Duodenal mucosa (tissue), 2 donors: ENCODE data around the gene TKT.
"Not testable (repeated sequence)": the region's sequence is repeated elsewhere in the genome, so short reads cannot be mapped to it uniquely, and the experiment has no call there.

Experiments used
- H3K27ac ChIP-seq: one replicate; pipeline ENCODE4 v1.7.0; 2013; ENCODE audit warnings: low read depth, low read length
- H3K27me3 ChIP-seq, 2 donors: one replicate each; pipeline ENCODE4 v1.7.0; 2013; ENCODE audit warnings: low read length in 2 of 2, control low read depth in 1 of 2; ENCODE audit not compliant: insufficient read depth in 2 of 2, control insufficient read depth in 1 of 2
- H3K36me3 ChIP-seq, 2 donors: one replicate each; pipeline ENCODE4 v1.7.0; 2013; ENCODE audit warnings: low read length in 2 of 2, control low read depth in 1 of 2; ENCODE audit not compliant: insufficient read depth in 2 of 2, control insufficient read depth in 1 of 2
- H3K4me1 ChIP-seq, 2 donors: one replicate each; pipeline ENCODE4 v1.7.0; 2013; ENCODE audit warnings: low read length in 2 of 2, control low read depth in 1 of 2; ENCODE audit not compliant: insufficient read depth in 2 of 2, control insufficient read depth in 1 of 2
- H3K4me3 ChIP-seq, 2 donors: one replicate each; pipeline ENCODE4 v1.7.0; 2013; ENCODE audit warnings: low read length in 2 of 2, low read depth in 1 of 2
- H3K9ac ChIP-seq, 2 donors: one replicate each; pipeline ENCODE4 v1.7.0; 2013; ENCODE audit warnings: low read length in 2 of 2, low read depth in 1 of 2
- H3K9me3 ChIP-seq, 2 donors: one replicate each; pipeline ENCODE4 v1.7.0; 2013; ENCODE audit warnings: low read length in 2 of 2, control low read depth in 1 of 2; ENCODE audit not compliant: control insufficient read depth in 1 of 2

The TKT gene

GRCh38 chr3:53286727-53287126 is 30.9 kb upstream of the TKT start:
- Histone ChIP-seq H3K27ac (no peak overlapping the region), H3K36me3 (peaks cover 25 to 37% of the 10 kb centered on the region in 2 donors), H3K4me3 (no peak overlapping the region), H3K9ac (no peak overlapping the region), H3K27me3 (no peaks in the 10 kb centered on the region), H3K9me3 (no peaks in the 10 kb centered on the region), H3K4me1 (no peaks in the 10 kb centered on the region)

DNA sequence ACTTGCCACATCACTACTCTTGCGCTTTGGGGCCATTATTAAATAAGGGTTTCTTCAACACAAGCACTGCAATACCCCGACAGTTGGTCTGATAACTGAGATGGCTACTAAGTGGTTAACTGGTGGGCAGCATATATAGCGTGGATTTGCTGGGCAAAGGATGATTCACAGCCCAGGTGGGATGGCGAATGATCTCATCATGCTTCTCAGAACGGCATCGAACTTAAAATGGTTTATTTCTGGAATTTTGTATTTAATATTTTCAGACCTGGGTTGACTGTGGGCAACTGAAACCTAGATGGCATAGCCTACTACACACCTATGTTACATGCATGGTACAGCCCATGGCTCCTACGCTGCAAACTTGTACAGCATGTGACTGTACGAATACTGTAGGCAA is 26.8 kb upstream of the TKT start:
- Histone ChIP-seq H3K27ac (no peak overlapping the region), H3K4me1 (no peaks in the 10 kb centered on the region), H3K36me3 (peaks cover 15 to 20% of the 10 kb centered on the region in 2 donors), H3K4me3 (no peak overlapping the region), H3K9ac (no peak overlapping the region), H3K27me3 (no peaks in the 10 kb centered on the region), H3K9me3 (no peaks in the 10 kb centered on the region)

DNA sequence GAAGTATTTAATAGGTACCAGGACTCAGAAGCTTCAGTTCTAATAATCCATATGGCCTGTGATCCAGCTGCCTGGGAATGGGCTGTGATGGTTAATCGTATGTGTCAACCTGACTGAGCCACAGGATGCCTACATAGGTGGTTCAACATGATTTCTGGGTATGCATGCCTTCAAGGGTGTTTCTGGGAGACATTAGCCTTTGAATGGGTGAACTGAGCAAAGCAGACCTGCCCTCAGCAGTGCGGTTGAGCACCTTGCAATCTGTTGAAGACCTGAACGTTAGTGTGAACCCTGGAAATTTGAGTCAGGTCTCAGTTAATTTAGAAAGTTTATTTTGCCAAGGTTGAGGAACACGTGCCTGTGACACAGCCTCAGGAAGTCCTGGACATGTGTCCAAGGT is 22.8 kb upstream of the TKT start:
- peaks cover 0 to 1% of the 10 kb centered on the region in 2 donors for H3K36me3 ChIP-seq
- no peaks in the 10 kb centered on the region for H3K4me1 ChIP-seq
- H3K27ac ChIP-seq, result no peak overlapping the region
- H3K27me3 ChIP-seq, result no peaks in the 10 kb centered on the region
- no peak overlapping the region for H3K4me3 ChIP-seq
- no peaks in the 10 kb centered on the region for H3K9me3 ChIP-seq
- H3K9ac ChIP-seq, result no peak overlapping the region

DNA sequence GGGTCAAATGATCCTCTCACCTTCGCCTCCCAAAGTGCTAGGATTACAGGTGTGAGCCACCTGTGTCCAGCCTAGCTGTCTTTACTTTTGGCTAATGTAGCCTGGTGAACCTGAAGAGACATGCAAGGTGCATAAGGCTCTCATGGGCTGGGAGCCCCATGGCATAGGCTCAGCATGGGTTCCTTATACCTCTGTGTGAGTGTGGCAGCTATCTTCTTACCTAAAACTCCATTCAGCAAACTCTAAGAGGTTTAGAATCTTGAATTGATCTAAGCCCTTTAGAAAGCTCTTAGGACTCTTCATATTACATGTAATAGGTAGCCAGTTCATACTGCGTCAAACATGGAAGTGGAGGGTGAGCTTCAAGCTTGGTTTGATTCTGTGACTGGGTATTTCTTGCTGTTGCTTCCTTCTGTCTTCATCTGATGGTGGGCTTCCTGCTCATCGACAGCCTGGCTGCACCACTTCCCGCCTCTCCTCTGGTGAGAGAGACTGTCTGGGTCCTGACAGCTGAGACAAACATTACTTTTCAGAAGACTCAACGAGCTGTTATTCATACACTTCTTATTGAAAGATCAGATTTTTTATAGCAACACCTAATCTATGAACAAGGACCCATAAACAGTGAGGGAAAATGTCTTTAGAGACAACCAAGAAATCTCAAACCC is 19.2 kb upstream of the TKT start:
- H3K4me1 ChIP-seq, result peaks cover 5 to 6% of the 10 kb centered on the region in 2 donors
- H3K27me3 ChIP-seq, result no peaks in the 10 kb centered on the region
- no peaks in the 10 kb centered on the region for H3K36me3 ChIP-seq
- H3K9ac ChIP-seq, result no peak overlapping the region
- H3K9me3 ChIP-seq, result no peaks in the 10 kb centered on the region
- no peak overlapping the region for H3K4me3 ChIP-seq
- H3K27ac ChIP-seq, result no peak overlapping the region

DNA sequence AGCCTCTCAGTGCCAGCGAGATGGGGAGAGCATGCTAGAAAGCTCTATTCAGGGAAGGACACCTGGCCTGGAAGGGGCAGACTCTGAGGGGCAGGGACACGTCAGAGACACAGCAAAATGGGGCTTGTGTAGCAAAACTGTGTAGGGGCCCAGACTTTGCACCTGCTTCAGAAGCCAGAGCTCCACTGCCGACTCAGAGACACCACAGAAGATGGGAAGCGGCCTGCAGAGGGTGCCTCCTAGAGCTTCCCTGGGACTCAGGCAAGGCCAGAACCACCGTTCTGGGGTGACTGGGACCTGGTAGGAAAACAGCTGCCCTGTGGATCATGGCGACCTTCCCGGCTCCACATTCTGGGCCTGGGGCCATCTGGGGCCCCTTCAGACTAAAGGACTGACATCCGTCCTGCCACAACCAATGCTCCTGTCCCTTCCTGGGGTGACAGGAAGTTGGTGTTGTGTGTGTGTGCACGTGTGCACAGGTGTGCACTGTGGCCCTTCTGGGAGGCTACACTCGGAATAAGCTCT is 17.4 kb upstream of the TKT start:
- Histone ChIP-seq H3K27ac (no peak overlapping the region), H3K36me3 (no peaks in the 10 kb centered on the region), H3K4me3 (no peak overlapping the region), H3K9ac (no peak overlapping the region), H3K4me1 (peaks cover 8 to 12% of the 10 kb centered on the region in 2 donors), H3K27me3 (no peaks in the 10 kb centered on the region), H3K9me3 (no peaks in the 10 kb centered on the region)

- Histone ChIP-seq H3K27ac (peak overlapping the region; percentile 58), H3K9me3 (no peaks in the 10 kb centered on the region), H3K4me3 (peak overlapping the region in 1 of 2 donors; percentile 29), H3K4me1 (peaks cover 8 to 12% of the 10 kb centered on the region in 2 donors), H3K9ac (peak overlapping the region in 1 of 2 donors; percentile 18), H3K27me3 (no peaks in the 10 kb centered on the region), H3K36me3 (no peaks in the 10 kb centered on the region)
Observed at GRCh38 chr3:53269888-53270880, 14.4 kb upstream of the TKT start.

GRCh38 chr3:53269193-53269592 is 13.4 kb upstream of the TKT start:
- not testable (repeated sequence) for H3K9me3 ChIP-seq, H3K27me3 ChIP-seq, H3K9ac ChIP-seq, H3K36me3 ChIP-seq, H3K4me3 ChIP-seq, H3K27ac ChIP-seq
- H3K4me1 ChIP-seq, result peaks cover 8 to 12% of the 10 kb centered on the region in 2 donors

DNA sequence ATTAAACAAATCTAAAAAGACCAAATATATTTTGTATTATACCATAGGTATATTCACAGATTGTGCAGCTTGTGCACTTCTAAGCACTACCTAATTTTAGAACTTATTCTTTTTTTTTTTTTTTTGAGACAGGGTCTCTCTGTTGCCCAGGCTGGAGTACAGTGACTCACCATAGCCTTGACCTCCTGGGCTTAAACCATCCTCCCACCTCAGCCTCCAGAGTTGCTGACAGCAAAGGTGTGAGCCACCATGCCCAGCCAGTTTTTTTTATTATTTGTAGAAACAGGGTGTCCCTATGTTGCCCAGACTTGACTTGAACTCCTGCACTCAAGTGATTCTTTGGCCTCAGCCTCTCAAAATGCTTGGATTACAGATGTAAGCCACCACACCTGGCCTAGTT is 11.9 kb upstream of the TKT start:
- no peak overlapping the region for H3K27ac ChIP-seq

DNA sequence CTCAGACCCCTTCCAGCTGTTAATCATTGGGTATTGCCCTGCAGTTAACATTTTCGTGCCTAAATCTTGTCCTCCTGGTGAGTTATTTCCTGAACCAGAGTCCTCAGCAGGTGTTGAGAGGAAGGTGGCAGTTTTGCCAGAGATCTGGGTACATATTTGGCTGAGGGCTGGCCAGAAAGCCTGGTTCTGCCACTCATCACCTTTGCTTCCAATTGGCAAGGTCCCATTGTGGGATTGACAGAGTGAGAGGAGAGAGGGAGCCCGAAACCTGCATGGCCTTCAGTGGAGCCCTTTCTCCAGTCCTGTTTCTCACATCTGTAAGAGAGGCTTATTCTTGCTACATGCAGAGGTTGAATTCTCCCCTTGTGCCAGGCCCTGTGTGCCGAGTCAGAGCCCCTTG is 8.9 kb upstream of the TKT start:
- Histone ChIP-seq H3K27me3 (no peaks in the 10 kb centered on the region), H3K9me3 (no peaks in the 10 kb centered on the region), H3K27ac (no peak overlapping the region), H3K4me1 (peaks cover 0 to 3% of the 10 kb centered on the region in 2 donors), H3K36me3 (no peaks in the 10 kb centered on the region), H3K9ac (no peak overlapping the region), H3K4me3 (no peak overlapping the region)

More for the DNA sequence above, 11.9 kb upstream of the TKT start:
- Histone ChIP-seq H3K4me1 (peaks cover 8 to 12% of the 10 kb centered on the region in 2 donors), H3K9me3 (no peaks in the 10 kb centered on the region), H3K9ac (no peak overlapping the region), H3K27me3 (no peaks in the 10 kb centered on the region), H3K36me3 (no peaks in the 10 kb centered on the region), H3K4me3 (no peak overlapping the region)

DNA sequence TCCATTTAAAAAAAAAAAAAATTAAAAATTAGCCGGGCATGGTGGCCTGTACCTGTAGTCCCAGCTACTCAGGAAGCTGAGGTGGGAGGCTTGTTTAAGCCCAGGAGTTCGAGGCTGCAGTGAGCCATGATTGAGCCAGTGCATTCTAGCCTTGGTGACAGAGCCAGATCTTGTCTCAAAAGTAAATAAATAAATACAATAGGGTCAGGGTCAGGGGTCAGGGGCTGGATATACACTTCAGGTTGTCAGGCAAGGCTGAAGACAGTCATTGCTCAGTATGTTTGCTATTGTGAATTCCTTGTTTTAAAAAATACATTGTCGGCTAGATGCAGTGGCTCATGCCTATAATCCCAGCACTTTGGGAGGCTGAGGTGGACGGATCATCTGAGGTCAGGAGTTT is 8.1 kb upstream of the TKT start:
- H3K9me3 ChIP-seq, result no peaks in the 10 kb centered on the region
- H3K9ac ChIP-seq, result no peak overlapping the region
- H3K27me3 ChIP-seq, result no peaks in the 10 kb centered on the region
- H3K27ac ChIP-seq, result no peak overlapping the region
- H3K4me1 ChIP-seq, result no peaks in the 10 kb centered on the region
- H3K4me3 ChIP-seq, result no peak overlapping the region
- H3K36me3 ChIP-seq, result no peaks in the 10 kb centered on the region
